GM12891 (cell line): ENCODE data around the gene NPRL2. TPM values are rescaled to one million over a fixed set of nuclear protein-coding genes. Genes with fewer than 3 reads are reported as not detected.
A peak's percentile ranks its signal among the peaks of the same experiment; 100 is the strongest.

Experiments
- DNase-seq: peaks from one replicate; pipeline ENCODE4 v3.0.0; 2011; ENCODE audit warnings: low spot score; ENCODE audit not compliant: insufficient read length
- FAIRE-seq: peaks from 2 replicates; lab custom pipeline; 2011; peaks lifted over from hg19 to GRCh38; lab: Jason Lieb, UNC
- PAX5 ChIP-seq: IDR thresholded peaks from 2 replicates; pipeline ENCODE4 v1.6.1; 2011; ENCODE audit warnings: low read length, moderate library complexity, mild to moderate bottlenecking; ENCODE audit not compliant: insufficient read depth, severe bottlenecking
- POLR2A ChIP-seq: IDR thresholded peaks from 2 replicates; pipeline ENCODE4 v1.6.1; 2011; ENCODE audit warnings: low read depth, low read length, control low read depth
- POLR2AphosphoS5 ChIP-seq: IDR thresholded peaks from 2 replicates; pipeline ENCODE4 v1.6.1; 2011; ENCODE audit warnings: low read depth, low read length, control low read depth
- POU2F2 ChIP-seq: IDR thresholded peaks from 2 replicates; pipeline ENCODE4 v1.6.1; 2011; ENCODE audit warnings: low read depth, mild to moderate bottlenecking, control low read depth, low read length, moderate library complexity
- SPI1 ChIP-seq: IDR thresholded peaks from 2 replicates; pipeline ENCODE4 v1.6.1; 2011; ENCODE audit warnings: low read depth, low read length, control low read depth
- TAF1 ChIP-seq: IDR thresholded peaks from 2 replicates; pipeline ENCODE4 v1.6.1; 2011; ENCODE audit warnings: low read depth, low read length, control low read depth
- polyA plus RNA-seq: library from polyadenylated mRNA; unstranded; fragments of >200 nt; gene quantifications from one replicate; pipeline ENCODE4 v1.2.1, GENCODE V29; 2012; ENCODE audit warnings: low read depth, missing spikeins, inconsistent platforms; ENCODE audit not compliant: missing spikeins

Gene NPRL2
- polyA plus RNA-seq = 21.8 TPM

DNA sequence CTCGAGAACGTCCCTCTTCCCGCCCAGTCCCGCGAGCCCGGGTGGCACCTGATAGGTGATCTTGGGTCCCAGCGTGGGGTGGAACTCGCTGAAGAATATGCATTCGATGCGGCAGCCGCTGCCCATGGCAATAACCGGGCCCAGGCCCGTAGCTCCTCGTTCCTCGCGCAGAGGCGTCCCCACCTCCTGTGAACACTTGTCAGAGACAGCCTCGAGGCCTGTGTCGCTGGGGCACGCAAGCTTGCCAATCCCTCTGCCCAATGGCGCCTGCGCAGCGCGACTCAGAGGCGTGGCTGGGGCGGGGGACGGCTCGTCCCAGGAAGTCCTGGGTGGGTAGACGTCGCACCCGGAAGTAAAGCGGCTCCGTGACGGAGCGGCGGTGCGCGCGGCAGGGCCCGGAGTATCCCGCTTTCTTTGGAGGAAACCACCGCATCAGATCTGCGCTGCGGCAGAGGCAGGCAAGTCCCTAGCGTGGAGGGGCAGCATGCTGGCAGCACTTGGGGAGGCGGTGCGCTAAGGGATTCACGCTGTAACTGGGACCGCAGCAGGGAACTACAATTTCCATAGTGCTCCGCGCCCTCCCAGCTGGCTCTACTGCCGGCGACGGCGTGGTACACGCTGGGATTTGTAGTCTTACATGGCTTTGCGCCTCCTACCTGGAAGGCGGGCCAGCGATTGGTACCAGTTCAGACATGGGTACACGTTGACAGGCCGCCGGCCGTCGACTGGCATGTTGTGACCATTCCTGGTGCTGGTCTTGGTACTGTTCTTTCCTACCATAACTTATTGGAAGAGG is at the start of gene NPRL2, which contains the start of gene CYB561D2:
NPRL2 (minus strand) TSS at position 249 of the 796 bp plus-strand sequence; CDS start at position 126, 123 bp downstream.
CYB561D2 (plus strand) TSS at position 336 of the 796 bp plus-strand sequence. CDS start 572 bp downstream, outside the sequence.
- peak; percentile 76 for TF ChIP-seq TAF1
- TF ChIP-seq POLR2AphosphoS5 = peak; percentile 88
- peak; percentile 95 for TF ChIP-seq POLR2A
- TF ChIP-seq SPI1 = no peak
- peak; percentile 81 for TF ChIP-seq POU2F2
- TF ChIP-seq PAX5 = no peak
- FAIRE-seq = peak; percentile 99

DNA sequence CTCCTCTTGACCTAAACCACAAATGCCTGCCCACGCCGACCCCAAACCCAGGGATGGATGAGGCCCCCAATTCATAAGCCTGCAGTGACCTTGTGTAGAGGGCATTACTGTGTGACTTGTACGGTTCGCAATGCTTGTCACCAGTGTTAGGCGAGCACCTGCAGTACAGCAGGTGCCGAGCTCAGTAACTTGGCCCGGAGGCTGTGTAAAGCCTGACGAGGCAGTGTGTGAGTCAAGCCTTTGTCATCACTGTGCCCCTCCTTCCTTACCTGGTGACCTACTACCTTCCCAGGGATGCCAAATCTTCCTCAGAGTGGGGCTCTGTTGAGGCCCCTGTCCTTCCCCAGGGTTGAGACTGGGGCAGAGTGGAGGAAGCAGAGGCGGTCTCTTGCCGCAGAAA is 45.9 kb upstream of the NPRL2 start:
- no peak for DNase-seq
- no peak for TF ChIP-seq POLR2AphosphoS5
- TF ChIP-seq TAF1 = no peak
- no peak for TF ChIP-seq SPI1
- TF ChIP-seq POU2F2 = no peak
- FAIRE-seq = no peak

More for the DNA sequence above, at the start of gene NPRL2, which contains the start of gene CYB561D2:
- peak; percentile 98 for DNase-seq

DNA sequence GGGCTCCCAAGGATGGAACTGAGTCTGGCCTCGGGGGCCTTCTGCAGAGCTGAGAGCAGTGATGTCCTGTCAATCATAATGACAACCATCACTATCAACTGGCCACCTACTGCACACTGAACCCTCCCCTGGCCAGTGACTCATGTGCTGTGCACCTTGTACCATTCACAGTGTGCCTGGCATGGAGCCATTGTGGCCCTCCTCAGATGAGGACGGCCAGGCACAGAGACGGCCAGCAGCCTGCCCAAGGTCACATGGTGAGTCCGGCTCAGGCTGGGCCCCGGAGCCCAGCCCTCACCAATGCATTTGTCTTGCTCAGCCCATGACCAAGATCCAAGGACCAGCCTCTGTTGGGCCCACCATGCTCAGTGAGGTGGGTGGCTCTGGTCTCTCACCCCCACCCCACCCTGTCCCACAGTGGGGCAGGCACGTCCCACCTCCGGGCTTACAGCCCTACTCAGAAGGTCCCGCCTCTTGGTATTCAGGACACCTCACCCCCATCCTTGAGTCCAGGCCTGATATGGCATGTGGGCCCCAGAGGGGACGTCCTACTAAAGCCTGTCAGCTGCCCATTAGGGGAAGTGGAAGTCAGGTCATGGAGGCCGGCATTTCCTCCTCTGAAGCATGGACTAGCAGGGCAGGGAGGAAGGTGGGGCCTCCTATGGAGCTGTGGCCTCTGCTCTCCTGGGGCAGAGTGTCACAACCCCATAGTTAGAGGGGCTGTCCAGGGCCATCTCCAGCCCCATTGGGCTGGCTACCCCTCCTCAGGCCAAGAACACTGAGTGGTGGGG is 44.7 kb upstream of the NPRL2 start:
- FAIRE-seq (no peak), DNase-seq (no peak)
- TF ChIP-seq TAF1 (no peak), POLR2A (no peak), SPI1 (no peak), POLR2AphosphoS5 (no peak), PAX5 (no peak), POU2F2 (no peak)

DNA sequence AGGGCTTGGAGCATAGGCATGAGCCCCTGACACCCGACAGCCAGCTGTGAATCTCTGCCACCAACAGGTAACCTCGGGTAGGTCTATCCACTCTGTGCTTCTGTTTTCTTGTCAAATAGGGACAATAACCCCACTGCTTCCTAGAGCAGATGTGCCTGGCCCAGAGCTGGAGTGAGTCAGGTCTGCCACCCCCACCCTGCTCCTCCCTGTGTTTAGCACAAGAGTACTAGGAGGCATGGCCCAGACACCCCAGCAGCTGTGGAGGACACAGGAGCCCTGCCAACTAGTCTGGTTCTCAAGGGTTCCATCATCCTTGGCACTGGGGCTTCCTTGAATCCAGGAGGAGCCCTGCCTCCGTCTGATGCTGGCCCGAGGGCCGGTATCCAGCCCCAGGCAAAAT is 42.5 kb upstream of the NPRL2 start:
- no peak for TF ChIP-seq POU2F2
- TF ChIP-seq POLR2A = no peak
- no peak for TF ChIP-seq TAF1
- TF ChIP-seq PAX5 = no peak
- TF ChIP-seq SPI1 = no peak
- FAIRE-seq (no peak), DNase-seq (no peak)

DNA sequence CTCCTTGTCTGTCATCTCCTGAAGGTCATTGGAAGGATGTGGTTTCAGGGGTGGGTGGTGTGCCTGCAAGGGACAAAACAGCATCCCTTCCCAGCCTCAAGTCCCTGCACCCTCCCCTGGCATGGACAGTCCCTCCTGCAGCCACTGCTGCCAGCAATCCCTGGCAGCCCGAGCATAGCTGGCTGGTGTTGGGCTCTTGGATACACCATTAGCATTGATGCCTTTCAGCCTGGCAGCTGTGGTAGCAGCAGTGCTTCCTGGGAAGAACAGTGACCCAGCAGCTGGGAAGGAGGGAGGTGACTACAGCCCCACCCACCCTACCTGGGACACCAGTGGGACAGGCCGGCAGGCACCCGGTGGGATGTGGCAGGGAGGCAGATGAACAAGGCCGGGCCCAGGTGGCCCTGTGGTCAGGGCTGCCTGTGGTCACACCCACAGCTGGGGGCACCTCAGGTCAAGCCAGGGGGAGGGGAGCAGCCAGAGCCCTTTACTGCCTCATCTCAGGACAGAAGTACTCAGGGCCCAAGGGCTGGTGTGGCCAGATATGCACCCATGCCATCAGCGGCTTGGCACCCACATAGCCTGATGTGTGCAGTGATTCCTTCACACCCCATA is 41.6 kb upstream of the NPRL2 start:
- DNase-seq = no peak
- no peak for TF ChIP-seq POLR2A
- TF ChIP-seq POU2F2 = no peak
- TF ChIP-seq SPI1 = no peak
- no peak for TF ChIP-seq PAX5
- TF ChIP-seq TAF1 = no peak
- TF ChIP-seq POLR2AphosphoS5 = no peak
- FAIRE-seq = no peak

DNA sequence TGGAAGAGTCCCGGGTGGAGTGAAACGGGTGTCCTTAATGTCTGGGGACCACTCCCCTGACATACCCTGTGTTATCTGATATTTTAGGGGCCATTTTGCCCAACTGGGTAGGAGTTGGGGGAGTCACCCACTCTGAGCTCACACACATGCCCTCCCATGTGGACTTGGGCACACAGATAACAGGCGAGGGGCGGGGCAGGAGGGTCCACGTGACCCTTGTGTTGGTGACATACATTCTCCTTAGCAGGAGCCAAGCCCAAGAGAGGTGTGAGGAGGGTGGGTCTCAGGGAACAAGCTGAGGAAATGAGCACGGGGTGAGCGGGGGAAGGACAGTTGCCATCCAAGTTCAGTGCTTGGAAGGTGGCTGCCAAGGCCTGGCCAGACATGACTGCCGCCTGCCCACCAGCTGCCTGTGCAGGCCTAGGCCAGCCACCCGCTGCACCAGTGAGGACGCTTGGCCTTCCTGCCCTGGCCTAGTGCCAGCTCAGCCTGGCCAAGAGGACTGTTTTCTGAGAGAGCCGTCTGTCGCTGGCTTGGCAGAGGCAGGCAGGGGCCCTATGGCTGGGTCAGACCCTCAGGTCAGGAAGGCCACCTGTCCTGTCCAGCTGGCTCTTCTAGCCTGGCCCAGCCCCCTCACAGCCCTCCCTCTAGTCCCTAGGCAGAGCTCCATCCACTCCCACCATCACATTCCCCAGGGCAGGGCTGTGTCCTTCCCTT is 40.1 kb upstream of the NPRL2 start:
- DNase-seq (no peak), FAIRE-seq (no peak)
- TF ChIP-seq PAX5 (no peak), SPI1 (no peak), POLR2A (no peak), POLR2AphosphoS5 (no peak), TAF1 (no peak), POU2F2 (no peak)

DNA sequence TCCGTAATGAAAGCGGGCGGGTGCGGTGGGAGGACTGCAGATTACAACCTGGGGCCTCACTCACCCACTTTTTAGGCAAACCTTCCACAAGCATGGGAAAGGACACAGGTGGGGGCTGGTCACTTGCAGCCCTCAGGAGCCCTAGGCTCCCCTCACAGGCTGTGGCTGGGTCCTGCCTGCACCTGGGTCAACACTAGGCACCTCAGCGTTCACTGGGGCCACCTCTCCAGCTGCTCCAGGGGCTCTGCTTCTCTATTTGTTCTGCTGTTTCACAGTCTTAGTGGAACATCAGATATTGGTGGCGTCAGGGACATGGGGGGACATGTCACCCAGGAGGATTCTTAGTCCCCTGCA is 38.8 kb upstream of the NPRL2 start:
- DNase-seq (no peak), FAIRE-seq (no peak)
- no peak for TF ChIP-seq POLR2AphosphoS5
- no peak for TF ChIP-seq TAF1
- no peak for TF ChIP-seq POU2F2
- no peak for TF ChIP-seq SPI1
- TF ChIP-seq PAX5 = no peak
- TF ChIP-seq POLR2A = no peak

DNA sequence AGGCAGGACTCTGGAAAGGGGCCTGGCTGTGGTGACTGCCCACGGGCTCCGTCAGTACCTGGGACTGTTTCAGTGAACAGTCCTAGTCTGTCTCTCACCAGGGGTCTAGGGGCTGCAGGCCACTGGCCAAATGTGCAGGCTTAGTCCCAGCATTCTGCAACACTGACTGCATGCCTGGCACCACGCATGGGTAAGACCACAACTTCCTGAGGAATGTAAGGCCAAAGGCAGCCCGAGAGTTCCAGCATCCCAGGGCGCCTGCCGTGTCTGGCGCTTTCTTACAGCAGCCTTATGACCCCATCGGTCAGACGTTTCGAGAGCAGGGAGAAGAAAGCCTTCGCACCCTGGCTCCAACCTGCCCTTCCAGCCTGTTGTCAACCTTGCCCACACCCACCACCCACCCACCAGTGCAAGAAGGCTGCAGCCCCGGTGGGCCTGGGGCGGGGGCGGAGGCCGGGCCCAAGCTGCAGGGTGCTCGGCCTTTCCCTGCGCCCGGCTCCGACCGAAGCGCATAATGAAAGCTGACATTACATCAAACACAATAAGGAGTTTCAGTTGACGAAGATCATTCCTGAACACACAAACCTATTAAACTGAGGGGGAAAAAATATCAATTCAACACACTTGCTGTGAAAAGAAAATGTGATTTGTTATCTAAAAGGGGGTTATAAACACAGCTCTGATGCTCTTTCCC is 38.3 kb upstream of the NPRL2 start:
- DNase-seq (no peak), FAIRE-seq (no peak)
- TF ChIP-seq POLR2AphosphoS5 (no peak), SPI1 (no peak), POU2F2 (no peak), TAF1 (no peak), POLR2A (no peak)
